Measurements from ENCODE around the gene MAP3K13. TPM values are rescaled to one million over a fixed set of nuclear protein-coding genes. Genes with fewer than 3 reads are reported as not detected.

MAP3K13 gene
- total and polyA plus RNA-seq, 9 donors = 14.5 to 40.5 (median 28.0) TPM

GRCh38 chr3:185327062-185327461 lies 35.9 kb upstream of the MAP3K13 start:
- no peak overlapping the region for H3K4me3 ChIP-seq
- H3K9me3 ChIP-seq = no peaks in the 10 kb centered on the region
- no peaks in the 10 kb centered on the region for H3K27me3 ChIP-seq
- intact Hi-C loops (cut with DNase I) = no loop called here
- TF ChIP-seq POLR2A (IDR thresholded peaks at IDR 0.05) (no peak), EP300 (IDR thresholded peaks at IDR 0.05) (no peak), CTCF (IDR thresholded peaks at IDR 0.05) (no peak)
- no peak overlapping the region for H3K27ac ChIP-seq
- H3K36me3 ChIP-seq = no peaks in the 10 kb centered on the region
- no peaks in the 10 kb centered on the region for H3K4me1 ChIP-seq (ENCODE audit: insufficient read depth)
- 65 to 80% (median 69%) methylated on average over 6 of the region's 6 CpGs for WGBS, 3 donors
- no peak for DNase-seq

- peak in 1 of 5 donors; percentile 15 for DNase-seq
- 23 to 42% (median 25%) methylated on average over 10 of the region's 10 CpGs for WGBS, 3 donors
- TF ChIP-seq EP300 (IDR thresholded peaks at IDR 0.05) (no peak), POLR2A (IDR thresholded peaks at IDR 0.05) (no peak), CTCF (IDR thresholded peaks at IDR 0.05) (no peak)
- H3K27ac ChIP-seq = no peak overlapping the region
- H3K4me3 ChIP-seq = no peak overlapping the region
- H3K36me3 ChIP-seq = no peaks in the 10 kb centered on the region
- no peaks in the 10 kb centered on the region for H3K27me3 ChIP-seq
- no peaks in the 10 kb centered on the region for H3K9me3 ChIP-seq
- intact Hi-C loops (cut with DNase I) = no loop called here
- H3K4me1 ChIP-seq (ENCODE audit: insufficient read depth) = no peaks in the 10 kb centered on the region
Observed at GRCh38 chr3:185328324-185329004, 34.5 kb upstream of the MAP3K13 start.

GRCh38 chr3:185330238-185330637 lies 32.7 kb upstream of the MAP3K13 start:
- Histone ChIP-seq H3K4me3 (no peak overlapping the region), H3K9me3 (no peaks in the 10 kb centered on the region), H3K27me3 (no peaks in the 10 kb centered on the region), H3K27ac (no peak overlapping the region), H3K4me1 (ENCODE audit: insufficient read depth) (no peaks in the 10 kb centered on the region), H3K36me3 (no peaks in the 10 kb centered on the region)
- no peak for DNase-seq
- TF ChIP-seq CTCF (IDR thresholded peaks at IDR 0.05) = no peak
- TF ChIP-seq EP300 (IDR thresholded peaks at IDR 0.05) = no peak
- no peak for TF ChIP-seq POLR2A (IDR thresholded peaks at IDR 0.05)
- 86 to 98% (median 92%) methylated on average over 6 of the region's 6 CpGs for WGBS, 3 donors
- intact Hi-C loops (cut with DNase I) = no loop called here

- 96 to 97% (median 97%) methylated on average over 3 of the region's 3 CpGs for WGBS, 3 donors
- intact Hi-C loops (cut with DNase I) = no loop called here
- TF ChIP-seq EP300 (IDR thresholded peaks at IDR 0.05) = no peak
- no peak for TF ChIP-seq CTCF (IDR thresholded peaks at IDR 0.05)
- no peak for TF ChIP-seq POLR2A (IDR thresholded peaks at IDR 0.05)
- Histone ChIP-seq H3K4me1 (ENCODE audit: insufficient read depth) (no peaks in the 10 kb centered on the region), H3K36me3 (no peaks in the 10 kb centered on the region), H3K27ac (no peak overlapping the region), H3K4me3 (no peak overlapping the region), H3K9me3 (no peaks in the 10 kb centered on the region), H3K27me3 (no peaks in the 10 kb centered on the region)
- no peak for DNase-seq
Observed at GRCh38 chr3:185330644-185331043, 32.3 kb upstream of the MAP3K13 start.

Measured in ovary (tissue), 9 donors.